Measurements from ENCODE around the gene ITGB3BP.

DNA sequence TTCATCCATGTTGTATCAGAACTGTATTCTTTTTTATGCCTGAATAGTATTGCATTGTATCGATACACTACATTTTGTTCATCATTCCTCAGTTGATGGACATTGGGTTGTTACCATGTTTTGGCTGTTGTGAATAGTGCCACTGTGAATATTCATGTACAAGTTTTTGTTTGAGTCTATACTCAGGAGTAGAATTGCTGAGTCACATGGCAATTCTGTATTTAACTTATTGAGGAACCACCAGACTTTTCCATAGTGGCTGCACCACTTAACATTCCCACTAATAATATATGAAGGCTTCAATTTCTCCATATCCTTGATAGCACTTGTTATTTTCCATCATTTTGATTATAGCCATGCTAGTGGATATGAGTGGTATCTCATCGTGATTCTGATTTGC lies 99.4 kb downstream of the ITGB3BP start:
- TF ChIP-seq, protein P1, sequence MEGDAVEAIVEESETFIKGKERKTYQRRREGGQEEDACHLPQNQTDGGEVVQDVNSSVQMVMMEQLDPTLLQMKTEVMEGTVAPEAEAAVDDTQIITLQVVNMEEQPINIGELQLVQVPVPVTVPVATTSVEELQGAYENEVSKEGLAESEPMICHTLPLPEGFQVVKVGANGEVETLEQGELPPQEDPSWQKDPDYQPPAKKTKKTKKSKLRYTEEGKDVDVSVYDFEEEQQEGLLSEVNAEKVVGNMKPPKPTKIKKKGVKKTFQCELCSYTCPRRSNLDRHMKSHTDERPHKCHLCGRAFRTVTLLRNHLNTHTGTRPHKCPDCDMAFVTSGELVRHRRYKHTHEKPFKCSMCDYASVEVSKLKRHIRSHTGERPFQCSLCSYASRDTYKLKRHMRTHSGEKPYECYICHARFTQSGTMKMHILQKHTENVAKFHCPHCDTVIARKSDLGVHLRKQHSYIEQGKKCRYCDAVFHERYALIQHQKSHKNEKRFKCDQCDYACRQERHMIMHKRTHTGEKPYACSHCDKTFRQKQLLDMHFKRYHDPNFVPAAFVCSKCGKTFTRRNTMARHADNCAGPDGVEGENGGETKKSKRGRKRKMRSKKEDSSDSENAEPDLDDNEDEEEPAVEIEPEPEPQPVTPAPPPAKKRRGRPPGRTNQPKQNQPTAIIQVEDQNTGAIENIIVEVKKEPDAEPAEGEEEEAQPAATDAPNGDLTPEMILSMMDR (IDR thresholded peaks at IDR 0.05 in 8 of 11, conservative IDR thresholded peaks at IDR 0.05 in 3 of 11) = no peak
- TF ChIP-seq POLR2AphosphoS5 (IDR thresholded peaks at IDR 0.05) = no peak

Data from spleen (tissue), 7 donors.